Measurements from ENCODE around the gene PCID2.

The PCID2 gene

GRCh38 chr13:113187263-113187669 is 21.2 kb downstream of the PCID2 start:
- no peak for DNase-seq (ENCODE audit: low spot score)

GRCh38 chr13:113186061-113186900 is 22.2 kb downstream of the PCID2 start:
- DNase-seq (ENCODE audit: low spot score) = no peak

GRCh38 chr13:113184568-113185440 is 23.7 kb downstream of the PCID2 start:
- DNase-seq (ENCODE audit: low spot score) = no peak

- DNase-seq (ENCODE audit: low spot score) = no peak
These were observed 24.9 kb downstream of the PCID2 start for GRCh38 chr13:113183450-113184129.

GRCh38 chr13:113182046-113182445 is 26.4 kb downstream of the PCID2 start:
- DNase-seq (ENCODE audit: low spot score) = no peak

- no peak for DNase-seq (ENCODE audit: low spot score)
These were observed 28.9 kb downstream of the PCID2 start for GRCh38 chr13:113179374-113180230.

GRCh38 chr13:113178896-113179167 is 29.6 kb downstream of the PCID2 start:
- DNase-seq (ENCODE audit: low spot score) = no peak

GRCh38 chr13:113178070-113178895 is 30.2 kb downstream of the PCID2 start:
- no peak for DNase-seq (ENCODE audit: low spot score)

GRCh38 chr13:113176822-113177221 is 31.6 kb downstream of the PCID2 start:
- DNase-seq (ENCODE audit: low spot score) = no peak

- DNase-seq (ENCODE audit: low spot score) = no peak
These were observed 32.2 kb downstream of the PCID2 start for GRCh38 chr13:113176280-113176679.

GRCh38 chr13:113172419-113172926 is 36.0 kb downstream of the PCID2 start:
- DNase-seq (ENCODE audit: low spot score) = no peak

GRCh38 chr13:113171250-113172125 is 37.0 kb downstream of the PCID2 start:
- no peak for DNase-seq (ENCODE audit: low spot score)

GRCh38 chr13:113170511-113170910 is 38.0 kb downstream of the PCID2 start:
- DNase-seq (ENCODE audit: low spot score) = no peak

- DNase-seq (ENCODE audit: low spot score) = no peak
These were observed 38.9 kb downstream of the PCID2 start for GRCh38 chr13:113169277-113170272.

GRCh38 chr13:113168211-113168610 is 40.3 kb downstream of the PCID2 start:
- DNase-seq (ENCODE audit: low spot score) = no peak

- no peak for DNase-seq (ENCODE audit: low spot score)
These were observed 40.9 kb downstream of the PCID2 start for GRCh38 chr13:113167575-113167974.

GRCh38 chr13:113167155-113167554 is 41.3 kb downstream of the PCID2 start:
- DNase-seq (ENCODE audit: low spot score) = no peak

- no peak for DNase-seq (ENCODE audit: low spot score)
These were observed 41.8 kb downstream of the PCID2 start for GRCh38 chr13:113166681-113167080.
